ENCODE results near the gene ELL2.
"Not testable (repeated sequence)": the region's sequence is repeated elsewhere in the genome, so short reads cannot be mapped to it uniquely, and the experiment has no call there.

ELL2 gene

DNA sequence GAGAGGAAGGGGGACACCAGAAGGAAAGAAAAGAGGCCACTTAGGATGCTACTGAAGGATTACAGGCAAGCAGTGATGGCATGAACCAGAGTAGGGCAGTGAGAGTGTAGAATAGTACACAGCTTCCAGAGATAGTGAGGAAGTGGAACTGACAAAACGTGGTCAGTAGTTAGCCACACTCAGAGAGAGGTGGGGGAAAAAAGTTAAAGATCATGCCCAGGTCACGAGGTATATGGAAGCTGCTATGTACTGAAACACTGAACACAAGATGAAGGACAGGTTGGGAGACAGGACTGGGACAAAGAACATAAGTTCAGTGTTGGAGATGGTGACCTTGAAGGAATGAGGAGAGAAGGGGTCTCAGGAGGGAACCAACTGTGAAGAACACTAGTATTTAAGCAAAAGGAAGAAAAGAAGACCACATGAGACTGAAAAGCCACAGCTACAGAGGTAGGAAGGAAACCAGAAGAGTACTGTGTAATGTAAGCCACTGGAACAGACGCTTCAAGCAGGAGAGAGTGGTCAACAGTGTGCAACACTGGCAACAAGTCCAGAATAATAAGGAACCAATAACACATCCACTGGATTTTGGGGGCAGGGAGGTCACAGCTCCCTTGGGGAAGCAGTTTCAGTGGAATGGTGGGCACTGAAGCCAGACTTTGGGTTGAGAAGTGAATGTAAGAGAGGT is 45.5 kb downstream of the ELL2 start:
- H3K27ac ChIP-seq, result peak overlapping the region; percentile 4
- no peak for DNase-seq (ENCODE audit: low read depth, low spot score)

DNA sequence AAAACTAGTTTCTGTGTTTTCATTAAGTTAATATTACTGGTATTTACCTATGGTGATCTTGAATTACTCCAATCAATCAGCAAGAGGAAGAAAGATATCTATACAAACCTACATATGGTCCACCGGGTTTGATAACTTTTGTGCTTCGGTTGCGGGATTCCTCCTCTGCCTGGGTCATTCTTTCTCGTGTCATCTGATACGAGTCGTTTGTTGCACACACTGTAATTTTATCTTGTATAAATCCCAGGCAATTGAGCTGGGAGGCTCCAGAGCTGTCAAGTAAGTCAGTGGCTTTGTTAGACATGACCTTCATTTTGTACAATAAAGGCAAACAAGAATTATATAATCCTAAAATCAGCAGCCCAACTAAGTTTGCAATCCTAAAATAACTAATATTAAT is 48.0 kb downstream of the ELL2 start:
- DNase-seq (ENCODE audit: low read depth, low spot score), result no peak
- H3K27ac ChIP-seq, result peak overlapping the region; percentile 12

DNA sequence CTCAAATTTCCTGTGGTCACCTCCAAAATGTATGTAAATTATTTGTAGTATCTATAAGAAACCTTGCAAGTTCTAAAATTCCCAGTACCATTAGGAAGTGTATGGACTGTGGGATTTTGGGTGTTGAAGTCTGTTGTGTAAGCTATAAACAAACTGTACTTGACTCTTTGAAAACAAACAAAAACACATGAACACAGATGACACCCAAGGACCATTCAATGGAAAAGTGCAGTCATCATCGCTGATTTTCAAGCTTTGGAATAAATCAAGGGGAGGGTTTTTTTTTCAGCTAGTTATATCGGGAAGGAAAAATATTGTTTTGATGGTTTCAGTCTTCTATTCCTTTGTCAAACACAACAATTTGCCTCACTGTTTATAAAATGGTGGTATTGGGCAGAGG is 49.6 kb downstream of the ELL2 start:
- H3K27ac ChIP-seq, result peak overlapping the region; percentile 12
- no peak for DNase-seq (ENCODE audit: low read depth, low spot score)

- H3K27ac ChIP-seq, result peak overlapping the region; percentile 92
- DNase-seq (ENCODE audit: low read depth, low spot score), result no peak
Observed at GRCh38 chr5:95910521-95910920, 51.1 kb downstream of the ELL2 start.

GRCh38 chr5:95909738-95910137 is 51.9 kb downstream of the ELL2 start:
- peak overlapping the region; percentile 92 for H3K27ac ChIP-seq
- DNase-seq (ENCODE audit: low read depth, low spot score), result no peak

DNA sequence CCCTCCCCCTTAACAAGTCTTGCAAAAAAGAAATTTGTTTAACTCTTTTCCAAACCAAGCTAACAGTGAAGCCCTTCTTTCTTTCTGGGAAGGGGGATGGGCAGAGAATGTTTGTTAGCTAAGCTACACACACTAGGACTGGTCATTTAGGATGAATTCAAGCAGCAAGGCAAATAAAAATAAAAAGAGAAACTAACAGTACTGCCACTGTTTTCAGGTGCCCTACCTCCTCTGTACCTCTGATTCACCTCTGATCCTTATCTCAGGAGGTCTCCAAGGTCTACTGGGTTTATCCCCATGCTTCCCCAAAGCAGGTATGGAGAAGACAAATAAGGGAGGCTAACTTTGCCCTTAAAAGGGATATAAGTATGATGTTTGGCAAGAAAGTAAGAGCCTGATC is 52.9 kb downstream of the ELL2 start:
- DNase-seq (ENCODE audit: low read depth, low spot score), result no peak
- peak overlapping the region; percentile 92 for H3K27ac ChIP-seq

DNA sequence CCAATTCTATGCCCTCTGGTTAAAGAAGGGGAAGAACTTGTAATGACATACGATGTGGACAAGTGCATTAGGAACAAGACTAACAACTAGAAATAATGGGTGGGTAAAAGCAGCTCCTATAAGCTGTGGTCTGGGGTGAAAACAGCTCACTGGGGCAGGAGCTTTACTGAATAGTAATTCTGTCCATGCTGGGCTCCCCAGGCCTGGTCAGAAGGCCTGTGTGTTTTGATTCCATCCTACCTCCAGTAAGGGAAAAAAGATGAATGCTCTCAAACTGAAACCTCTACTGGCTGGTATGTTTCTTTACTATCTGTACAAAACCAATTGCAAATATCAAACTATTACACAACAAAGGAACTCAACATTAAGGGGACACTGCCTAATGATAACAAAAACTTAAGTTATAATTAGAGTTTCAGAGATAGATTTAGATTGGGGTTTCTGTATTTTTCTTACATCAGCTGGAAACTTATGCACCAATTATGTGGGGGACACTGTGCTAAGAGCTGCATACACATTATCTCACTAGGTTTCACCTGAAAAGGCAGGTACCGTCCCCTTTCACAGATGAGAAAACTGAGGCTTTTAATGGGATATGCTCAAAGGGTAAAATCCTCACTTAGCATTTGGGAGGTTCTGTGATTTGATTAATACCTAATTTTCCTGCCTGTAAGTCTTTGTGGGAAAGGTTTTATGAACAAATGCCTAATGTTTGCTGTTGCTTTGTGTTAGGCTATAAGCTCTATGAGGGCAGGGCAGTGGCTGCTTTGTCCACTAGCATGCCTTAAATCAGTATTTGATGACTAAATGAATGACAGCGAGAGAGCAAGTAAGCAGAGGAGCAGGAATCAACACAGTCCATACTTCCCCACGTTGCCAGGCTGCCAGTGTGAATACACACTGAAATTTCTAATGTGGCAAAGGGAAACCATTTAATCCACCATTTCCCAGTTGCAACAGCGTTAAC is 53.6 kb downstream of the ELL2 start:
- no peak for DNase-seq (ENCODE audit: low read depth, low spot score)
- peak overlapping the region; percentile 92 for H3K27ac ChIP-seq

- peak overlapping the region; percentile 92 for H3K27ac ChIP-seq
- no peak for DNase-seq (ENCODE audit: low read depth, low spot score)
Observed at GRCh38 chr5:95907067-95907705, 54.5 kb downstream of the ELL2 start.

DNA sequence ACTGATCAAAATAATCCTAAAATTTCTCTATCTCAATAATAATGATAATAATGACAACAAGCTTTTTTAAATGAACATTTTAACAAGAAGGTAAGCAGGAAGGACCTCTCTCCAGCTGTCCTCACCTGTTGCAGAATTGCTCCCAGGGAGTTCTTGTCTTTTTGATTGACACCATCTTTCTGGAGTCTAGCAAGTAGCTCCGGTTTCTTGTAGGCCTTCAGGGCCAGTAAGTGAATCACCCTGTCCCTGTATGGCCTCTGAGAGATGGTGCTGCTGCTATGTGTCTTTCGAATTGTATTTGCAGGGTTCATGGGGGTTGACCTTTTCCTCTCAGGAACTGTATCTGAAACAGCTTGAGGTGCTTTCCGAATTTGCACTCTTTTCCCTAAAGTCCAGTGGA is 55.3 kb downstream of the ELL2 start:
- DNase-seq (ENCODE audit: low read depth, low spot score), result not testable (repeated sequence)
- H3K27ac ChIP-seq, result peak overlapping the region; percentile 92

GRCh38 chr5:95904827-95905226 is 56.8 kb downstream of the ELL2 start:
- DNase-seq (ENCODE audit: low read depth, low spot score), result no peak
- peak overlapping the region; percentile 92 for H3K27ac ChIP-seq

DNA sequence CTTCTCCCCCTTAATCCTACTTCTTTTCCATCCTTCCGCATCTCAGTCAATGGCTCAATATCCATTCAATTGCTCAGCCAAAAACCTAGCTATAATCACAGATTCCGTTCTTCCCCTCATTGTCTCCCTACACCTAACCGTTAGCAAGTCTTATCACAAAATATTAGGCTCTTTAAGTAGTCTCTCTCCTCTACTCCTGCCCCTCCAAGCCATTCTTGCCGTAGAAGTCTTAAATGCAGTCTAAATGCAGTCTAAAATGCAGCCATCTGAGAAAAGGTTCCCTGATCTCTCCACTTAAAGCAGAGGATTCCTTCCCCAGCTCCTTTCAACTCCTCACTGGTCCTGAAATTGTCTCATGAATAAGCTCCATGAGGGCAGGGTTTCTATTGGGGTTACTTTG is 57.8 kb downstream of the ELL2 start:
- peak overlapping the region; percentile 92 for H3K27ac ChIP-seq
- no peak for DNase-seq (ENCODE audit: low read depth, low spot score)

DNA sequence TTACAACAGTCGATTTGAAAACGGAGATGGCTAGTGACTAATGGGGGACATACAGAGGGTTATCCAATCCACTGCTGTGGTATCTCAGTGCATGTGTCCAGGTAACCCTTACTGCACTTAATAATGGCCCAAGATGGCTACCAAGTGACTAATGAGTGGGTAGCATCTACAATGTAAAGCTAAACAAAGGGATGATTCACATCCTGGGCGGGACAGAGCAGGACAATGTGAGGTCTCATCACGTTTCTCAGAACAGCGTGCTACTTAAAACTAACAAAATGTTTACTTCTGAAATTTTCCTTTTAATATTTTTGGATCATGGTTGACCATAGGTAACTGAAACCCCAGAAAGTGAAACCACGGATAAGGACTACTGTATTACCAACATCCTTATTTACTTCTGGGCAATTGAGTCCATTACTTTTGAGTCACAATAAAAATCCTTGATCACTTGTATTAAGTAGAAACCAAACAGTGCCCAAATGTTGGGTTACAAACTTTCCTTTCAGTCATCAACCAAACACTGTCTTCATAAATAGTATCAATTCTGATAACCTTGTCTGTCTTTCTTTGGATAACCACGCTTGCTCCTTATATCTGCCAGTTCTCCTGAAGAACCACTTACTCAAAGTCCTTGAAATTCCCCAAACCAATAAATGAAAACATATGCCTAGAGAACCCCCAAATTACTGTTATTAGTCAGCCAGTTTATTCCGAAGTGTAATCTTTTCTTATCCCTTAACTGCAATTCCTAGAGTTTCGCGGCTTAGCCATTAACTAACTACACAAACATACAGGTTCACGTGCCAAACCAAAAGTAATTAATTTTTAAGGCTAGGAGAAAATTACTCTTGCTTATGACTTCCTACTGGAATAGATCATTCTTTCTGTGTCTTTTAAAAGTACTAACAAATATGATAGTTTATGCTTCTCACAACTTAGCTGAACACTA is 59.7 kb downstream of the ELL2 start:
- peak; percentile 73 for DNase-seq (ENCODE audit: low read depth, low spot score)
- peak overlapping the region; percentile 92 for H3K27ac ChIP-seq

GRCh38 chr5:95900383-95900958 is 61.2 kb downstream of the ELL2 start:
- no peak for DNase-seq (ENCODE audit: low read depth, low spot score)

GRCh38 chr5:95899829-95900228 is 61.8 kb downstream of the ELL2 start:
- peak overlapping the region; percentile 92 for H3K27ac ChIP-seq
- DNase-seq (ENCODE audit: low read depth, low spot score), result no peak

More at GRCh38 chr5:95900383-95900958, 61.2 kb downstream of the ELL2 start:
- peak overlapping the region; percentile 92 for H3K27ac ChIP-seq

GRCh38 chr5:95899006-95899405 is 62.6 kb downstream of the ELL2 start:
- DNase-seq (ENCODE audit: low read depth, low spot score), result no peak

DNA sequence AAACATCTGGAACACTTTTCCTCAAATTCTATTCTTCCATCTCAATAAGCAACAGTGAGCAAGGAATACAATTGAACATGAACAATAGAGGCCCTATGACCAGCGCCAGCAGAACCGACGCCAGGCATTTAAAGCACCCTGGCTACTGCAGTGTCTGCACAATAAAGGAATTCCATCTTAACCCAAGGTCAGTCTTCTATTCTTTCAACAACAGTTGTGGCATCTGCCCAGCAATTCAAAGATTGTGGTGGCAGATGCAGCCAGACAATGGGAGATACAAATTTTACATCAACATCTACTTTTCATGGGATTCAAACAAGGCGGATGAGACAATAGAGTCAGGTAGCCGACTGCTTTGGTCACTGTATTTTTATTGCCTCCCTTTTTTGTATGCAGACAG is 65.9 kb downstream of the ELL2 start:
- no peak overlapping the region for H3K27ac ChIP-seq
- no peak for DNase-seq (ENCODE audit: low read depth, low spot score)

More at GRCh38 chr5:95899006-95899405, 62.6 kb downstream of the ELL2 start:
- peak overlapping the region; percentile 92 for H3K27ac ChIP-seq

GRCh38 chr5:95895251-95895650 is 66.4 kb downstream of the ELL2 start:
- no peak for DNase-seq (ENCODE audit: low read depth, low spot score)
- no peak overlapping the region for H3K27ac ChIP-seq

- DNase-seq (ENCODE audit: low read depth, low spot score), result no peak
- H3K27ac ChIP-seq, result no peak overlapping the region
Observed at GRCh38 chr5:95892784-95893354, 68.8 kb downstream of the ELL2 start.

- H3K27ac ChIP-seq, result no peak overlapping the region
- no peak for DNase-seq (ENCODE audit: low read depth, low spot score)
Observed at GRCh38 chr5:95891499-95891898, 70.2 kb downstream of the ELL2 start.

All from epithelial cell of prostate (primary cell).